HepG2 (cell line): ENCODE results near the gene MUTYH. TPM values are rescaled to one million over a fixed set of nuclear protein-coding genes. Genes with fewer than 3 reads are reported as not detected.

ENCODE experiments used
- ATAC-seq: fragments of 200-7000 bp; cut with Tn5 transposase; 3 replicates; pipeline ENCODE4 v1.9.1; 2020; ENCODE audit warnings: mild to moderate bottlenecking, moderate library complexity
- BruUV-seq: library from RNA; stranded (reverse); fragments of 400-500 nt; replicated peaks from 2 replicates; lab custom pipeline; 2021; lab: Mats Ljungman, UMichigan
- CTCF ChIA-PET: fragments of 300-600 bp; formaldehyde crosslinking; extraction: SDS; loops from one replicate; lab custom pipeline; 2021; ENCODE audit warnings: low total read pairs, inconsistent platforms, low intra/inter-chr PET ratio; lab: Yijun Ruan, JAX
- POLR2A ChIA-PET: fragments of 350-600 bp; sonication (Branson Sonifier 250); formaldehyde crosslinking; loops from one replicate; lab custom pipeline; 2020; ENCODE audit warnings: antibody characterized with exemption, inconsistent platforms; lab: Yijun Ruan, JAX
- DNase-seq: peaks from one replicate; pipeline ENCODE4 v3.0.0-alpha.2; 2015; ENCODE audit warnings: low spot score
- FAIRE-seq: peaks from 3 replicates; lab custom pipeline; 2011; peaks lifted over from hg19 to GRCh38; lab: Jason Lieb, UNC
- H2AFZ ChIP-seq: one replicate; pipeline ENCODE4 v1.6.1; 2011; ENCODE audit warnings: low read length, inconsistent platforms
- H3K27ac ChIP-seq: fragments of 300-600 bp; 3 replicates; pipeline ENCODE4 v1.8.0; 2011; ENCODE audit warnings: mixed run types, mild to moderate bottlenecking, mixed read lengths, low read length, inconsistent platforms; ENCODE audit not compliant: insufficient read depth; ENCODE audit errors: extremely low read length
- H3K27me3 ChIP-seq, 2 experiments: fragments of 200-600 bp in 1 of 2; 2 replicates in 1 of 2; 3 replicates in 1 of 2; pipeline versions ENCODE4 v1.6.0 to v1.8.0; 2011; ENCODE audit warnings: low read length in 2 of 2, mild to moderate bottlenecking in 2 of 2, moderate library complexity in 2 of 2, inconsistent platforms in 1 of 2; ENCODE audit not compliant: insufficient read depth in 2 of 2, control insufficient read depth in 1 of 2
- H3K36me3 ChIP-seq, 2 experiments: fragments of 200-600 bp in 1 of 2; replicated peaks in 1 of 2; 2 replicates in 1 of 2; 3 replicates in 1 of 2; pipeline versions ENCODE4 v1.5.1 to v1.8.0; 2011; ENCODE audit warnings: low read length in 2 of 2, inconsistent platforms in 1 of 2; ENCODE audit not compliant: insufficient read depth in 2 of 2, control insufficient read depth in 1 of 2
- H3K4me1 ChIP-seq: 2 replicates; pipeline ENCODE4 v1.5.1; 2012; ENCODE audit warnings: low read length, inconsistent platforms; ENCODE audit not compliant: insufficient read depth
- H3K4me2 ChIP-seq: 2 replicates; pipeline ENCODE4 v1.6.0; 2011; ENCODE audit warnings: low read depth, low read length, inconsistent platforms
- H3K4me3 ChIP-seq, 3 experiments: fragments of 200-600 bp in 1 of 3; sonication (generic), shearing (Covaris generic) in 1 of 3; replicated peaks in 1 of 3; 2 replicates each; pipeline ENCODE4 v1.5.1; 2011 to 2016; ENCODE audit warnings: low read length in 3 of 3, inconsistent platforms in 2 of 3, low read depth in 2 of 3, mild to moderate bottlenecking in 2 of 3, control low read depth in 1 of 3, mixed read lengths in 1 of 3; ENCODE audit not compliant: insufficient read depth in 1 of 3
- H3K79me2 ChIP-seq: one replicate; pipeline ENCODE4 v1.6.1; 2011; ENCODE audit warnings: low read length, inconsistent platforms; ENCODE audit not compliant: insufficient read depth
- H3K9ac ChIP-seq: 2 replicates; pipeline ENCODE4 v1.6.0; 2011; ENCODE audit warnings: mild to moderate bottlenecking, low read depth, low read length, inconsistent platforms; ENCODE audit not compliant: insufficient read depth
- H3K9me3 ChIP-seq: 2 replicates; pipeline ENCODE4 v1.5.1; 2012; ENCODE audit warnings: mild to moderate bottlenecking, low read length
- H4K20me1 ChIP-seq: 2 replicates; pipeline ENCODE4 v1.6.0; 2011; ENCODE audit warnings: inconsistent platforms, mild to moderate bottlenecking, low read length, moderate library complexity; ENCODE audit not compliant: insufficient read depth
- ARNT ChIP-seq: fragments of 450-650 bp; IDR thresholded peaks from 2 replicates; pipeline ENCODE4 v1.6.1; 2017
- FOXM1 ChIP-seq: sonication (generic); formaldehyde crosslinking; IDR thresholded peaks from 2 replicates; pipeline ENCODE4 v1.5.0; 2020; ENCODE audit warnings: missing genetic modification reagents
- GZF1 ChIP-seq: sonication (generic); formaldehyde crosslinking; IDR thresholded peaks from 2 replicates; pipeline ENCODE4 v1.5.1; 2020; ENCODE audit warnings: mild to moderate bottlenecking, missing genetic modification reagents
- HNRNPLL ChIP-seq: fragments of 200-400 bp; formaldehyde crosslinking; IDR thresholded peaks from 2 replicates; pipeline ENCODE4 v1.6.1; 2017; ENCODE audit warnings: mild to moderate bottlenecking, low read depth, low read length; ENCODE audit not compliant: poor library complexity, severe bottlenecking
- ONECUT2 ChIP-seq: sonication (generic); formaldehyde crosslinking; IDR thresholded peaks from 2 replicates; pipeline ENCODE4 v1.4.0; 2020; ENCODE audit warnings: missing genetic modification reagents
- RXRB ChIP-seq: IDR thresholded peaks from 2 replicates; pipeline ENCODE4 v1.6.1; 2016; ENCODE audit warnings: borderline replicate concordance, missing genetic modification reagents, missing compliant biosample characterization
- SMC3 ChIP-seq: IDR thresholded peaks from 2 replicates; pipeline ENCODE4 v1.6.1; 2011; ENCODE audit warnings: low read length, improper control_type of control experiment
- ZFAT ChIP-seq: sonication (generic); formaldehyde crosslinking; conservative IDR thresholded peaks from 2 replicates; pipeline ENCODE4 v1.8.1; 2023; ENCODE audit warnings: missing genetic modification reagents, inconsistent platforms
- ZNF143 ChIP-seq: sonication (generic); formaldehyde crosslinking; IDR thresholded peaks from 2 replicates; pipeline ENCODE4 v1.4.0; 2020; ENCODE audit warnings: missing genetic modification reagents
- ZNF343 ChIP-seq: sonication (generic); formaldehyde crosslinking; IDR thresholded peaks from 2 replicates; pipeline ENCODE4 v1.4.0; 2020; ENCODE audit warnings: mild to moderate bottlenecking, missing genetic modification reagents
- ZNF577 ChIP-seq: sonication (generic); formaldehyde crosslinking; IDR thresholded peaks from 2 replicates; pipeline ENCODE4 v1.4.0; 2020; ENCODE audit warnings: mild to moderate bottlenecking, low read depth, missing genetic modification reagents, borderline replicate concordance
- WGBS: methylation state at CpG from one replicate; pipeline ENCODE4 v1.1.6; 2017; ENCODE audit warnings: low lambda C conversion rate; 5-methylcytosine and 5-hydroxymethylcytosine counted together
- in situ Hi-C: cut with HindIII; loops from 2 replicates; pipeline ENCODE4 v1.10.0; 2017; ENCODE audit warnings: low pct_unique_long_range_greater_than_20kb; ENCODE audit not compliant: extremely low pct_ligation_motif_present
- intact Hi-C: fragments of 100-400 bp; cut with micrococcal nuclease; formaldehyde crosslinking; loops from one replicate; pipeline ENCODE4 v1.10.0; 2022; ENCODE audit not compliant: unreplicated experiment
- polyA plus RNA-seq, 8 experiments: library from polyadenylated mRNA; depleted of rRNA in 3 of 8; stranded (reverse) in 7 of 8; unstranded in 1 of 8; fragments of >200 nt; fragmentation: Illumina TruSeq in 4 of 8; extraction: Trizol in 4 of 8; gene quantifications; 2 replicates each; pipeline versions ENCODE4 v1.2.1 to v1.2.3, GENCODE V29; 2011 to 2016; ENCODE audit warnings: low read depth in 4 of 8, missing spikeins in 1 of 8, mixed read lengths in 1 of 8; ENCODE audit not compliant: insufficient read depth in 1 of 8
- total RNA-seq, 5 experiments: library from RNA; depleted of rRNA; stranded (reverse); fragments of >200 nt; fragmentation: Illumina TruSeq; extraction: Trizol; gene quantifications; 2 replicates each; pipeline ENCODE4 v1.2.3, GENCODE V29; 2016; ENCODE audit warnings: low read depth in 1 of 5
- TF ChIP-seq, protein P1 (sequence below): sonication (generic); formaldehyde crosslinking; IDR thresholded peaks from 2 replicates; pipeline ENCODE4 v1.5.1; 2020; ENCODE audit warnings: mild to moderate bottlenecking, moderate library complexity, missing genetic modification reagents
- TF ChIP-seq, protein P2 (sequence below): sonication (generic); formaldehyde crosslinking; IDR thresholded peaks from 2 replicates; pipeline ENCODE4 v1.4.0; 2020; ENCODE audit warnings: mild to moderate bottlenecking, missing genetic modification reagents
- TF ChIP-seq, protein P3 (sequence below): sonication (generic); formaldehyde crosslinking; IDR thresholded peaks from 2 replicates; pipeline ENCODE4 v1.4.0; 2020; ENCODE audit warnings: low read depth, mild to moderate bottlenecking, missing genetic modification reagents
- TF ChIP-seq, protein P4 (sequence below): sonication (generic); formaldehyde crosslinking; IDR thresholded peaks from 2 replicates; pipeline ENCODE4 v1.5.1; 2020; ENCODE audit warnings: missing genetic modification reagents, mild to moderate bottlenecking, borderline replicate concordance
- TF ChIP-seq, protein P5 (sequence below): sonication (generic); formaldehyde crosslinking; IDR thresholded peaks from 2 replicates; pipeline ENCODE4 v1.8.0; 2022; ENCODE audit warnings: missing genetic modification reagents, mild to moderate bottlenecking, inconsistent platforms, borderline replicate concordance
- TF ChIP-seq, protein P6 (sequence below): sonication (generic); IDR thresholded peaks from 2 replicates; pipeline ENCODE4 v1.6.1; 2016; ENCODE audit warnings: low read depth, borderline replicate concordance

MUTYH gene
- total and polyA plus RNA-seq, 2 of the 13 experiments (the other 11 are each of a cell fraction or from before 2014, with no cell fraction given), result 16.3 to 17.1 TPM

DNA sequence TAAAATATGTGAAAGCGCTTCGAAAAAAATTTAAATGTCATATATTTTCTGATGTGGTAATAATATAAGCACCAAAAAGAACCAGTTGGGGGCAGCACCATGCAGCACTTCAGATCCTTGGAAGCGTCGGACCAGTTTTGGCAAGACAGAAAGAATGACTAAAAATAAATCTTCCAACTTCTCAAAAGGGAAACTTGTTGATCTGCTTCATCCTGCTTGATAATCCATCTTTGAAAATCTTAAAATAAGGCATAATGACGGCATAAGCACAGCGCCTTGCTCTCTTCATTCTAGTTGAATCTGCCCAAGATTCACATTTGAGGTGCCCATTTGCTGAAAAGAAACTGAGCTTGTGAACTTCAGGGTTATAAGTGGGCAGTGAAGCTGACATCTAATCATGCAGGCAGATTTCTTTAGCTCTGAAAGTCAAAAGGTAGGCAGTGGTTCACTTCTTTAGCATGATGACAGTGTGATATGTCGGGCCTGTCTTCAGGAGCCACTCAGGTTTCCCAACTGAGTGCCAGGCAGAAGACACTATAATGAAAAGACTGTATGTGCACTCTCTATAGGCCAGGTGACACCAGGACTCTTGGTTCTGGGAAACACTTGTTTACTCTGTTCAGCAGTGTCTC lies 19.8 kb upstream of the MUTYH start (continued):
- TF ChIP-seq, protein P1, sequence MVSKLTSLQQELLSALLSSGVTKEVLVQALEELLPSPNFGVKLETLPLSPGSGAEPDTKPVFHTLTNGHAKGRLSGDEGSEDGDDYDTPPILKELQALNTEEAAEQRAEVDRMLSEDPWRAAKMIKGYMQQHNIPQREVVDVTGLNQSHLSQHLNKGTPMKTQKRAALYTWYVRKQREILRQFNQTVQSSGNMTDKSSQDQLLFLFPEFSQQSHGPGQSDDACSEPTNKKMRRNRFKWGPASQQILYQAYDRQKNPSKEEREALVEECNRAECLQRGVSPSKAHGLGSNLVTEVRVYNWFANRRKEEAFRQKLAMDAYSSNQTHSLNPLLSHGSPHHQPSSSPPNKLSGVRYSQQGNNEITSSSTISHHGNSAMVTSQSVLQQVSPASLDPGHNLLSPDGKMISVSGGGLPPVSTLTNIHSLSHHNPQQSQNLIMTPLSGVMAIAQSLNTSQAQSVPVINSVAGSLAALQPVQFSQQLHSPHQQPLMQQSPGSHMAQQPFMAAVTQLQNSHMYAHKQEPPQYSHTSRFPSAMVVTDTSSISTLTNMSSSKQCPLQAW (CRISPR knock-in tag), result 0 out of 2 replicates have a peak, but pooled peaks have one; percentile 13
- TF ChIP-seq, protein P2, sequence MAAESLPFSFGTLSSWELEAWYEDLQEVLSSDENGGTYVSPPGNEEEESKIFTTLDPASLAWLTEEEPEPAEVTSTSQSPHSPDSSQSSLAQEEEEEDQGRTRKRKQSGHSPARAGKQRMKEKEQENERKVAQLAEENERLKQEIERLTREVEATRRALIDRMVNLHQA (CRISPR knock-in tag), result no peak
- TF ChIP-seq SMC3, result peak; percentile 58

DNA sequence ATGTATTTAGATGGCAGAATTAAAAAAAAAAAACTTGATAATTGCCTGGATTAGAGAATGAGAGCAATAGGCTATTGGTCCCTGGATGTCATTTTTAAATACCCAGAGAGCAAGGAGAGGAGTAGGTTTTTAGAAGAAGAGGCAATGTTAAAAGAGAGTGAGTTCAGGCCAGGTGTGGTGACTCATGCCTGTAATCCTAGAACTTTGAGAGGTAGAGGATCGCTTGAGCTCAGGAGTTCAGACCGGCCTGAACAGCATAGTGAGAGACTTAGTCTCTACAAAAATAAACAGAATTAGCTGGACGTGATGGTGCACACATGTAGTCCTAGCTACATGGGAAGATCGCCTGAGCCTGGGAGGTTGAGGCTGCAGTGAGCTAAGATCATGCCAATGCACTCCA lies 15.9 kb upstream of the MUTYH start:
- no peaks in the 10 kb centered on the region for H3K36me3 ChIP-seq
- no peaks in the 10 kb centered on the region for H3K79me2 ChIP-seq
- no peak overlapping the region for H2AFZ ChIP-seq
- FAIRE-seq (peak; percentile 72), DNase-seq (peak; percentile 68), ATAC-seq (peak; percentile 92)
- BruUV-seq, result no TSS peak
- H3K9ac ChIP-seq, result peak overlapping the region; percentile 3; the same call in 1 of the 2 replicates
- no peaks in the 10 kb centered on the region for H4K20me1 ChIP-seq
- peak overlapping the region; percentile 53 for H3K27ac ChIP-seq
- peaks cover 42% of the 10 kb centered on the region for H3K4me1 ChIP-seq
- no peaks in the 10 kb centered on the region for H3K27me3 ChIP-seq
- CTCF ChIA-PET, result interaction anchor here (0.6 kb wide), 1 partner anchor 23 kb away, joined by 3 read pairs; no protein-coding TSS in a partner anchor
- intact Hi-C loops (loop anchor here (5.0 kb wide), 1 partner anchor 216 kb away; no protein-coding TSS in a partner anchor), in situ Hi-C loops (loop anchor here (5.0 to 25.0 kb wide), 2 partner anchors 136 to 231 kb away; partner anchors contain the start of genes NASP and TESK2)
- H3K9me3 ChIP-seq, result no peaks in the 10 kb centered on the region
- H3K4me2 ChIP-seq, result peak overlapping the region; percentile 42
- POLR2A ChIA-PET, result interaction anchor here (1.1 to 3.1 kb wide), 7 partner anchors 11 to 166 kb away, joined by 3 to 23 read pairs (median 5); partner anchors contain the start of genes CCDC163, MMACHC, MUTYH and PRDX1
- peak overlapping the region in 1 of 3 experiments; percentile 12; a peak in 1 of 6 replicates for H3K4me3 ChIP-seq
- whole genome bisulfite sequencing, result 14% methylated on average over 4 of the region's 4 CpGs
- TF ChIP-seq ZNF343 (CRISPR knock-in tag) (no peak), RXRB (CRISPR knock-in tag) (0 out of 2 replicates have a peak, but pooled peaks have one; percentile 30), GZF1 (no peak), ZNF143 (CRISPR knock-in tag) (no peak), ONECUT2 (CRISPR knock-in tag) (no peak), FOXM1 (CRISPR knock-in tag) (no peak), HNRNPLL (no peak), ARNT (no peak), ZFAT (CRISPR knock-in tag) (no peak), ZNF577 (no peak)
- TF ChIP-seq, protein P3, sequence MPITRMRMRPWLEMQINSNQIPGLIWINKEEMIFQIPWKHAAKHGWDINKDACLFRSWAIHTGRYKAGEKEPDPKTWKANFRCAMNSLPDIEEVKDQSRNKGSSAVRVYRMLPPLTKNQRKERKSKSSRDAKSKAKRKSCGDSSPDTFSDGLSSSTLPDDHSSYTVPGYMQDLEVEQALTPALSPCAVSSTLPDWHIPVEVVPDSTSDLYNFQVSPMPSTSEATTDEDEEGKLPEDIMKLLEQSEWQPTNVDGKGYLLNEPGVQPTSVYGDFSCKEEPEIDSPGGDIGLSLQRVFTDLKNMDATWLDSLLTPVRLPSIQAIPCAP (CRISPR knock-in tag), result no peak
- TF ChIP-seq, protein P4, sequence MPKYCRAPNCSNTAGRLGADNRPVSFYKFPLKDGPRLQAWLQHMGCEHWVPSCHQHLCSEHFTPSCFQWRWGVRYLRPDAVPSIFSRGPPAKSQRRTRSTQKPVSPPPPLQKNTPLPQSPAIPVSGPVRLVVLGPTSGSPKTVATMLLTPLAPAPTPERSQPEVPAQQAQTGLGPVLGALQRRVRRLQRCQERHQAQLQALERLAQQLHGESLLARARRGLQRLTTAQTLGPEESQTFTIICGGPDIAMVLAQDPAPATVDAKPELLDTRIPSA (CRISPR knock-in tag), result no peak
- TF ChIP-seq, protein P5, sequence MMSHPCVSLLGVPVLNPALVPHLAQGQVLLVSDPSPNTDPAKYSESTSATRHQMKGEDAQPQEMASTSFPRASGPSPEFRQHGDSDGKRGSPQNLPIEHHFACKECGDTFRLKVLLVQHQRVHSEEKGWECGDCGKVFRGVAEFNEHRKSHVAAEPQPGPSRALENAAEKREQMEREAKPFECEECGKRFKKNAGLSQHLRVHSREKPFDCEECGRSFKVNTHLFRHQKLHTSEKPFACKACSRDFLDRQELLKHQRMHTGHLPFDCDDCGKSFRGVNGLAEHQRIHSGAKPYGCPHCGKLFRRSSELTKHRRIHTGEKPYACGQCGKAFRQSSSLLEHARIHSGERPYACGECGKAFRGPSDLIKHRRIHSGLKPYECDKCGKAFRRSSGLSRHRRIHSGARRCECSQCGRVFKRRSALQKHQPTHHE (CRISPR knock-in tag), result no peak
- TF ChIP-seq, protein P6, sequence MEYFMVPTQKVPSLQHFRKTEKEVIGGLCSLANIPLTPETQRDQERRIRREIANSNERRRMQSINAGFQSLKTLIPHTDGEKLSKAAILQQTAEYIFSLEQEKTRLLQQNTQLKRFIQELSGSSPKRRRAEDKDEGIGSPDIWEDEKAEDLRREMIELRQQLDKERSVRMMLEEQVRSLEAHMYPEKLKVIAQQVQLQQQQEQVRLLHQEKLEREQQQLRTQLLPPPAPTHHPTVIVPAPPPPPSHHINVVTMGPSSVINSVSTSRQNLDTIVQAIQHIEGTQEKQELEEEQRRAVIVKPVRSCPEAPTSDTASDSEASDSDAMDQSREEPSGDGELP, result no peak
